Endothelial cell of umbilical vein (primary cell): Measurements from ENCODE around the gene STIM1. TPM values are rescaled to one million over a fixed set of nuclear protein-coding genes. Genes with fewer than 3 reads are reported as not detected.

Experiments used
- BruUV-seq: library from RNA; stranded (reverse); fragments of 400-500 nt; replicated peaks from 2 replicates; lab custom pipeline; 2021; lab: Mats Ljungman, UMichigan
- CTCF ChIA-PET: fragments of 300-600, 350-600 bp; sonication (Branson Sonifier 250); formaldehyde crosslinking; loops from one replicate; lab custom pipeline; 2021; ENCODE audit warnings: antibody characterized with exemption, inconsistent platforms; lab: Charles Lee
- POLR2A ChIA-PET: fragments of 300-600, 350-600 bp; sonication (Branson Sonifier 250); formaldehyde crosslinking; loops from one replicate; lab custom pipeline; 2021; ENCODE audit warnings: antibody characterized with exemption, inconsistent platforms; lab: Charles Lee
- DNase-seq: peaks from one replicate; pipeline ENCODE4 v3.0.0-alpha.2; 2011; ENCODE audit warnings: low read depth, low spot score
- FAIRE-seq: peaks from 2 replicates; lab custom pipeline; 2011; peaks lifted over from hg19 to GRCh38; lab: Jason Lieb, UNC
- H2AFZ ChIP-seq: 2 replicates; pipeline ENCODE4 v1.6.0; 2012; ENCODE audit warnings: low read depth, low read length, control low read depth, inconsistent platforms
- H3K27ac ChIP-seq: 2 replicates; pipeline ENCODE4 v1.5.1; 2011; ENCODE audit warnings: low read depth, mild to moderate bottlenecking, control low read depth, low read length, moderate library complexity; ENCODE audit not compliant: insufficient read depth
- H3K27me3 ChIP-seq, 2 experiments: 2 replicates each; pipeline versions ENCODE4 v1.6.0 to v1.6.1; 2011; ENCODE audit warnings: low read length in 2 of 2, mixed read lengths in 1 of 2; ENCODE audit not compliant: control insufficient read depth in 2 of 2, insufficient read depth in 2 of 2
- H3K36me3 ChIP-seq, 2 experiments: 2 replicates in 1 of 2; 3 replicates in 1 of 2; pipeline ENCODE4 v1.5.1; 2011; ENCODE audit warnings: low read length in 2 of 2, mild to moderate bottlenecking in 1 of 2, moderate library complexity in 1 of 2; ENCODE audit not compliant: control insufficient read depth in 2 of 2, insufficient read depth in 2 of 2; ENCODE audit errors: extremely low read depth in 1 of 2
- H3K4me1 ChIP-seq: 3 replicates; pipeline ENCODE4 v1.5.1; 2011; ENCODE audit warnings: mild to moderate bottlenecking, low read length; ENCODE audit not compliant: control insufficient read depth, insufficient read depth; ENCODE audit errors: extremely low read depth
- H3K4me2 ChIP-seq: 2 replicates; pipeline ENCODE4 v1.6.1; 2011; ENCODE audit warnings: low read length, control low read depth, mixed read lengths; ENCODE audit not compliant: insufficient read depth
- H3K4me3 ChIP-seq, 3 experiments: fragments of 200-600 bp in 1 of 3; sonication (generic), shearing (Covaris generic) in 1 of 3; replicated peaks in 1 of 3; 2 replicates each; pipeline ENCODE4 v1.5.1; 2011 to 2016; ENCODE audit warnings: control low read depth in 3 of 3, low read length in 3 of 3, mild to moderate bottlenecking in 2 of 3, inconsistent platforms in 1 of 3, low read depth in 1 of 3, moderate library complexity in 1 of 3; ENCODE audit not compliant: insufficient read depth in 1 of 3
- H3K79me2 ChIP-seq: 2 replicates; pipeline ENCODE4 v1.6.0; 2012; ENCODE audit warnings: low read length, inconsistent platforms; ENCODE audit not compliant: control insufficient read depth, insufficient read depth
- H3K9ac ChIP-seq: replicated peaks from 2 replicates; pipeline ENCODE3; 2011; ENCODE audit warnings: low read length, control low read depth; ENCODE audit not compliant: insufficient read depth; ENCODE audit errors: extremely low read depth
- H3K9me1 ChIP-seq: replicated peaks from 3 replicates; pipeline ENCODE4 v1.6.0; 2011; ENCODE audit warnings: mild to moderate bottlenecking, low read length; ENCODE audit not compliant: control insufficient read depth, insufficient read depth; ENCODE audit errors: extremely low read depth
- H3K9me3 ChIP-seq: replicated peaks from 2 replicates; pipeline ENCODE4 v1.5.1; 2012; ENCODE audit warnings: low read length, inconsistent platforms; ENCODE audit not compliant: control insufficient read depth, insufficient read depth
- H4K20me1 ChIP-seq: replicated peaks from 2 replicates; pipeline ENCODE3; 2011; ENCODE audit warnings: mild to moderate bottlenecking, low read length; ENCODE audit not compliant: control insufficient read depth, insufficient read depth; ENCODE audit errors: extremely low read depth
- CTCF ChIP-seq, 2 donors: IDR thresholded peaks; 1 replicate in 1 of 2; 2 replicates in 1 of 2; pipeline ENCODE4 v1.5.1; 2011; ENCODE audit warnings: low read length in 2 of 2, mild to moderate bottlenecking in 2 of 2, moderate library complexity in 2 of 2, control low read depth in 1 of 2, inconsistent platforms in 1 of 2, low read depth in 1 of 2; ENCODE audit not compliant: insufficient read depth in 1 of 2; ENCODE audit errors: extremely low read depth in 1 of 2
- EZH2 ChIP-seq: IDR thresholded peaks from 2 replicates; pipeline ENCODE4 v1.6.1; 2012; ENCODE audit warnings: borderline replicate concordance, low read depth, mild to moderate bottlenecking, moderate library complexity, low read length, inconsistent platforms; ENCODE audit not compliant: severe bottlenecking
- FOS ChIP-seq: IDR thresholded peaks from 2 replicates; pipeline ENCODE4 v1.6.1; 2011; ENCODE audit warnings: mild to moderate bottlenecking, low read length, moderate library complexity, borderline replicate concordance; ENCODE audit not compliant: insufficient read depth
- GATA2 ChIP-seq: IDR thresholded peaks from 2 replicates; pipeline ENCODE4 v1.7.0; 2011; ENCODE audit warnings: low read depth, mild to moderate bottlenecking, moderate library complexity, mixed read lengths, low read length; ENCODE audit not compliant: insufficient read length, insufficient read depth
- JUN ChIP-seq: IDR thresholded peaks from 2 replicates; pipeline ENCODE4 v1.6.1; 2011; ENCODE audit warnings: borderline replicate concordance, low read depth; ENCODE audit not compliant: insufficient read length, insufficient read depth
- MAX ChIP-seq: IDR thresholded peaks from 2 replicates; pipeline ENCODE4 v1.6.1; 2011; ENCODE audit not compliant: insufficient read depth, insufficient read length
- MYC ChIP-seq: IDR thresholded peaks from one replicate; pipeline ENCODE4 v1.6.1; 2011; ENCODE audit warnings: mild to moderate bottlenecking, low read depth, low read length
- POLR2A ChIP-seq: IDR thresholded peaks from 2 replicates; pipeline ENCODE4 v1.6.1; 2012; ENCODE audit warnings: low read depth, mild to moderate bottlenecking, control low read depth, low read length
- POLR2AphosphoS5 ChIP-seq: IDR thresholded peaks from 2 replicates; pipeline ENCODE4 v1.6.1; 2012; ENCODE audit warnings: low read depth, mild to moderate bottlenecking, control low read depth, low read length, moderate library complexity; ENCODE audit not compliant: insufficient read depth
- dilution Hi-C: fragments of 300-500 bp; cut with MboI; formaldehyde crosslinking; loops from one replicate; pipeline ENCODE4 v1.15.0; 2019; ENCODE audit warnings: low sequenced_read_pairs; ENCODE audit not compliant: extremely low pct_ligation_motif_present
- intact Hi-C: fragments of 100-400 bp; cut with micrococcal nuclease; formaldehyde crosslinking; loops from one replicate; pipeline ENCODE4 v1.10.0; 2022
- polyA plus RNA-seq, 4 experiments: library from polyadenylated mRNA; depleted of rRNA in 3 of 4; stranded (reverse) in 3 of 4; unstranded in 1 of 4; fragments of >200 nt; gene quantifications; 2 replicates each; pipeline versions ENCODE4 v1.2.1 to v1.2.3, GENCODE V29; 2011 to 2012; ENCODE audit warnings: missing spikeins in 1 of 4
- total RNA-seq: library from RNA; stranded (reverse); gene quantifications from 2 replicates; pipeline ENCODE4 v1.2.3, GENCODE V29; 2021

The STIM1 gene
- total and polyA plus RNA-seq, 2 donors (not counting 3 experiments of a cell fraction or from before 2014, with no cell fraction given), result 32.7 to 33.4 TPM

GRCh38 chr11:3890806-3891205, 35.3 kb downstream of the STIM1 start:
- no peaks in the 10 kb centered on the region for H3K9me1 ChIP-seq
- TF ChIP-seq JUN, result no peak
- no peak for TF ChIP-seq CTCF (IDR thresholded peaks at IDR 0.05; ENCODE audit: extremely low read depth in 1 of 2, insufficient read depth in 1 of 2, low read depth in 1 of 2, low read length in 2 of 2)
- TF ChIP-seq MAX, result no peak
- TF ChIP-seq GATA2, result no peak
- TF ChIP-seq POLR2AphosphoS5, result no peak
- TF ChIP-seq EZH2, result no peak
- TF ChIP-seq MYC, result no peak
- no peak for TF ChIP-seq FOS
- no peak for TF ChIP-seq POLR2A
- no TSS peak for BruUV-seq
- peaks cover 11% of the 10 kb centered on the region for H3K4me1 ChIP-seq
- H3K27me3 ChIP-seq, result no peaks in the 10 kb centered on the region
- H4K20me1 ChIP-seq, result no peaks in the 10 kb centered on the region
- H3K79me2 ChIP-seq, result no peaks in the 10 kb centered on the region
- no peak overlapping the region for H3K4me3 ChIP-seq
- no peak overlapping the region for H3K27ac ChIP-seq
- H3K4me2 ChIP-seq, result no peak overlapping the region
- DNase-seq (no peak), FAIRE-seq (no peak)
- no peak overlapping the region for H3K9ac ChIP-seq
- H2AFZ ChIP-seq, result no peak overlapping the region
- no peaks in the 10 kb centered on the region for H3K9me3 ChIP-seq
- dilution Hi-C loops (no loop called here), intact Hi-C loops (no loop called here)
- ChIA-PET CTCF (interaction anchor here (1.0 to 1.9 kb wide), 5 partner anchors 10 to 42 kb away, joined by 3 to 9 read pairs (median 4); partner anchors contain the start of gene STIM1), POLR2A (no interaction called here)
- H3K36me3 ChIP-seq, result no peaks in the 10 kb centered on the region
